GM18858 (cell line): ENCODE results near the gene PIP4K2A.
"Not testable (repeated sequence)": the region's sequence is repeated elsewhere in the genome, so short reads cannot be mapped to it uniquely, and the experiment has no call there.

Experiments used
- ATAC-seq: cut with Tn5 transposase; IDR thresholded peaks from one replicate; pipeline ENCODE4 v1.9.1; 2021; ENCODE audit not compliant: unreplicated experiment

Gene PIP4K2A

GRCh38 chr10:22524333-22524732, 190.0 kb downstream of the PIP4K2A start:
- not testable (repeated sequence) for ATAC-seq

- ATAC-seq, result not testable (repeated sequence)
These were observed 193.7 kb downstream of the PIP4K2A start for GRCh38 chr10:22520645-22521044.

- ATAC-seq, result no peak
These were observed 196.1 kb downstream of the PIP4K2A start for GRCh38 chr10:22518167-22518724.

GRCh38 chr10:22515009-22515408, 199.4 kb downstream of the PIP4K2A start:
- ATAC-seq, result no peak

- ATAC-seq, result not testable (repeated sequence)
These were observed 200.0 kb downstream of the PIP4K2A start for GRCh38 chr10:22514414-22514758.

- not testable (repeated sequence) for ATAC-seq
These were observed 200.6 kb downstream of the PIP4K2A start for GRCh38 chr10:22513483-22514413.

GRCh38 chr10:22512015-22512414, 202.4 kb downstream of the PIP4K2A start:
- ATAC-seq, result not testable (repeated sequence)

GRCh38 chr10:22508214-22508613, 206.2 kb downstream of the PIP4K2A start:
- not testable (repeated sequence) for ATAC-seq

GRCh38 chr10:22505911-22506685, 208.3 kb downstream of the PIP4K2A start:
- no peak for ATAC-seq

GRCh38 chr10:22504766-22505165, 209.6 kb downstream of the PIP4K2A start:
- no peak for ATAC-seq

- ATAC-seq, result no peak
These were observed 210.9 kb downstream of the PIP4K2A start for GRCh38 chr10:22503315-22504088.

- no peak for ATAC-seq
These were observed 212.5 kb downstream of the PIP4K2A start for GRCh38 chr10:22501863-22502262.

GRCh38 chr10:22501413-22501812, 213.0 kb downstream of the PIP4K2A start:
- ATAC-seq, result no peak

- ATAC-seq, result no peak
These were observed 213.6 kb downstream of the PIP4K2A start for GRCh38 chr10:22500656-22501340.

- not testable (repeated sequence) for ATAC-seq
These were observed 214.4 kb downstream of the PIP4K2A start for GRCh38 chr10:22499973-22500372.

- ATAC-seq, result no peak
These were observed 219.0 kb downstream of the PIP4K2A start for GRCh38 chr10:22495396-22495795.

- ATAC-seq, result no peak
These were observed 220.4 kb downstream of the PIP4K2A start for GRCh38 chr10:22494007-22494406.

- peak; percentile 36 for ATAC-seq
These were observed 222.3 kb downstream of the PIP4K2A start for GRCh38 chr10:22491931-22492615.

- ATAC-seq, result no peak
These were observed 222.9 kb downstream of the PIP4K2A start for GRCh38 chr10:22491480-22491879.

GRCh38 chr10:22489975-22490374, 224.4 kb downstream of the PIP4K2A start:
- ATAC-seq, result no peak
